ENCODE data around the gene CYP4F11. TPM values are rescaled to one million over a fixed set of nuclear protein-coding genes. Genes with fewer than 3 reads are reported as not detected.

The CYP4F11 gene
- total RNA-seq, 6 donors from 2014 or later: 0.26 to 3.1 (median 2.1) TPM; not detected in 1

- H3K27me3 ChIP-seq: no peaks in the 10 kb centered on the region
- H3K9me3 ChIP-seq: no peaks in the 10 kb centered on the region
- TF ChIP-seq POLR2AphosphoS5 (IDR thresholded peaks at IDR 0.05) (no peak), POLR2A (IDR thresholded peaks at IDR 0.05) (no peak), EP300 (IDR thresholded peaks at IDR 0.05) (no peak), CTCF (IDR thresholded peaks at IDR 0.05) (no peak)
- no peak overlapping the region for H3K4me3 ChIP-seq
- ATAC-seq (ENCODE audit: low FRiP score in 2 of 2) (no peak), DNase-seq (no peak)
- H3K27ac ChIP-seq: no peak overlapping the region
- peaks cover 0 to 6% (median 0%) of the 10 kb centered on the region in 4 donors for H3K4me1 ChIP-seq
- WGBS, 2 donors: 59 to 60% methylated on average over 5 of the region's 5 CpGs
- no peaks in the 10 kb centered on the region for H3K36me3 ChIP-seq
These were observed 69.5 kb downstream of the CYP4F11 start for GRCh38 chr19:15864824-15865223.

DNA sequence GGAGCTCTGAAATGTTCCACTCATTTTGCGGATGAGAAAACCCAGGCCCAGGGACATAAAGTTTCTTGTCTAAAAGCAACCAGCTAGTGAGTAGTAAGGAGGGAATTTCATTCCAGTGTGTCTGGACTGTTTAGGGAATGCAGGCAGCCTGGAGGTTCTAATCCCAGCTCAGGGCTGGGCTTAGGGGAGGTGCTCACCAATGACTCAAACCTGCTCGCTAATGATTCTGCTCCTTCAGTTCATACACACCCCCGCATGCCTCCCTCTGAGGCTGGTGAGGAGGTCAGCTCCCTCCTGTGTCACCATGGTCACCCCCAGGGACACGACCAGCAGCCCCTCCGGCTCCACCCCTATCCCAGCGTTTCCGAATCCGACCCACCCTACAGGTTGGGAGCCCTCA lies 71.1 kb downstream of the CYP4F11 start:
- 73 to 76% methylated on average over 8 of the region's 8 CpGs for WGBS, 2 donors
- Histone ChIP-seq H3K36me3 (no peaks in the 10 kb centered on the region), H3K9me3 (no peaks in the 10 kb centered on the region), H3K27me3 (no peaks in the 10 kb centered on the region), H3K27ac (no peak overlapping the region), H3K4me3 (no peak overlapping the region), H3K4me1 (no peaks in the 10 kb centered on the region)
- no peak for TF ChIP-seq EP300 (IDR thresholded peaks at IDR 0.05)
- no peak for TF ChIP-seq POLR2A (IDR thresholded peaks at IDR 0.05)
- no peak for TF ChIP-seq CTCF (IDR thresholded peaks at IDR 0.05)
- TF ChIP-seq POLR2AphosphoS5 (IDR thresholded peaks at IDR 0.05): no peak
- DNase-seq (no peak), ATAC-seq (ENCODE audit: low FRiP score in 2 of 2) (no peak)

DNA sequence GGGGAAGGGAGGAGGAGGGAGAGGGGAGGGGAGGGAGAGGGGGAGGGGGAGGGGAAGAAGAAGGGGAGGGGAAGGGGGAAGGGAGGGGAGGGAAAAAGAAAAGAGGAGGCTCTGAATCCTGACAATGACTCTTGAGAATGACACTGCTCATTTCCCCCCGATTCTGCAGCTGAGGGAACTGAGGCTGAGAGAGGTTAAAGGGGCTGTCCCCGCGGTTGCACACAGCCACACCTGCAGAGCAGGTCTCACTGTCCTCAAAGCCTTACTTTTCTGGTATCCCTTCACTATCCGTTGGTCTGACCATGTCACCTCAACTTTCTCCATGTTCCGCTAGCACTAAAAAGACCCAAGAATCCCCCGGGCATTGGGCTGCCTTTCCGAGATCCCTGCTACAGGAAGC lies 71.9 kb downstream of the CYP4F11 start:
- Histone ChIP-seq H3K4me3 (no peak overlapping the region), H3K27ac (no peak overlapping the region), H3K9me3 (no peaks in the 10 kb centered on the region), H3K4me1 (no peaks in the 10 kb centered on the region), H3K36me3 (no peaks in the 10 kb centered on the region), H3K27me3 (no peaks in the 10 kb centered on the region)
- no peak for TF ChIP-seq CTCF (IDR thresholded peaks at IDR 0.05)
- TF ChIP-seq EP300 (IDR thresholded peaks at IDR 0.05): no peak
- TF ChIP-seq POLR2A (IDR thresholded peaks at IDR 0.05): no peak
- no peak for TF ChIP-seq POLR2AphosphoS5 (IDR thresholded peaks at IDR 0.05)
- ATAC-seq (ENCODE audit: low FRiP score in 2 of 2): no peak
- WGBS, 2 donors: 39 to 73% methylated on average over 7 of the region's 7 CpGs
- DNase-seq: no peak

Small RNAs within 50 kb of the gene (small RNA-seq; reads per million reads assigned to genes)
- 0 reads per million in 4 donors for gene CYP4F36P

Other genes starting within 250 kb of the CYP4F11 start
- gene OR10H2, start 206.5 kb downstream of the CYP4F11 start, total RNA-seq: not detected
- not detected for gene OR10H3, start 196.5 kb downstream of the CYP4F11 start, total RNA-seq
- not detected for gene OR10H5, start 146.9 kb downstream of the CYP4F11 start, total RNA-seq
- gene OR10H1, start 118.9 kb downstream of the CYP4F11 start, total RNA-seq: not detected
- gene CYP4F2, start 36.5 kb downstream of the CYP4F11 start, total RNA-seq: under 1 TPM in 2 of 6 donors, not detected in 4; 0.23 to 0.40 TPM
- not detected for gene OR10H4, start 14.5 kb upstream of the CYP4F11 start, total RNA-seq
- 100 to 1,000 TPM; 258 to 569 (median 392) TPM for gene TPM4, start 142.0 kb upstream of the CYP4F11 start, total RNA-seq
- 100 to 1,000 TPM in 1 of 6 donors, 10 to 100 TPM in 5; 29.3 to 117 (median 60.6) TPM for gene RAB8A, start 177.4 kb upstream of the CYP4F11 start, total RNA-seq
- gene HSH2D, start 209.2 kb upstream of the CYP4F11 start, total RNA-seq: 10 to 100 TPM in 2 of 6 donors, 1 to 10 TPM in 4; 5.9 to 12.6 (median 8.2) TPM
- not detected for gene CIB3, start 239.0 kb upstream of the CYP4F11 start, total RNA-seq

All from upper lobe of left lung (tissue), 6 donors.